Fibroblast of lung (primary cell): ENCODE results near the gene ARFGEF2. TPM values are rescaled to one million over a fixed set of nuclear protein-coding genes. Genes with fewer than 3 reads are reported as not detected.

Experiments
- DNase-seq, 2 donors: peaks; one replicate each; pipeline versions ENCODE4 v3.0.0 to v3.0.0-alpha.2; 2010; ENCODE audit warnings: low read depth in 2 of 2
- H2AFZ ChIP-seq: 2 replicates; pipeline ENCODE4 v1.5.1; 2012; ENCODE audit warnings: low read length, control low read depth, inconsistent platforms
- H3K27ac ChIP-seq: 2 replicates; pipeline ENCODE4 v1.5.1; 2011; ENCODE audit warnings: low read length, control low read depth; ENCODE audit not compliant: insufficient read depth
- H3K27me3 ChIP-seq: 2 replicates; pipeline ENCODE4 v1.5.1; 2011; ENCODE audit warnings: mild to moderate bottlenecking, low read length; ENCODE audit not compliant: control insufficient read depth, insufficient read depth
- H3K36me3 ChIP-seq: 2 replicates; pipeline ENCODE4 v1.5.1; 2011; ENCODE audit warnings: low read length; ENCODE audit not compliant: control insufficient read depth, insufficient read depth
- H3K4me1 ChIP-seq: 2 replicates; pipeline ENCODE4 v1.5.1; 2011; ENCODE audit warnings: low read length; ENCODE audit not compliant: control insufficient read depth, insufficient read depth; ENCODE audit errors: extremely low read depth
- H3K4me2 ChIP-seq: 2 replicates; pipeline ENCODE4 v1.5.1; 2011; ENCODE audit warnings: low read length, control low read depth; ENCODE audit not compliant: insufficient read depth; ENCODE audit errors: extremely low read depth
- H3K4me3 ChIP-seq, 4 experiments: fragments of 200-600 bp in 1 of 4; sonication (generic) in 1 of 4; replicated peaks in 1 of 4; 2 replicates each; pipeline ENCODE4 v1.5.1; 2011 to 2016; ENCODE audit warnings: low read length in 4 of 4, low read depth in 3 of 4, mild to moderate bottlenecking in 3 of 4, control low read depth in 2 of 4, inconsistent platforms in 1 of 4, mixed read lengths in 1 of 4; ENCODE audit not compliant: insufficient read depth in 1 of 4; ENCODE audit errors: control extremely low read depth in 1 of 4
- H3K79me2 ChIP-seq: 2 replicates; pipeline ENCODE4 v1.5.1; 2012; ENCODE audit warnings: mild to moderate bottlenecking, low read length, inconsistent platforms; ENCODE audit not compliant: control insufficient read depth, insufficient read depth
- H3K9ac ChIP-seq: 2 replicates; pipeline ENCODE4 v1.5.1; 2011; ENCODE audit warnings: mild to moderate bottlenecking, low read length, control low read depth; ENCODE audit not compliant: insufficient read depth
- H3K9me3 ChIP-seq: 2 replicates; pipeline ENCODE4 v1.5.1; 2012; ENCODE audit warnings: low read depth, low read length; ENCODE audit not compliant: control insufficient read depth, insufficient read depth
- H4K20me1 ChIP-seq: 2 replicates; pipeline ENCODE4 v1.5.1; 2011; ENCODE audit warnings: low read length; ENCODE audit not compliant: control insufficient read depth, insufficient read depth; ENCODE audit errors: extremely low read depth
- EZH2 ChIP-seq: IDR thresholded peaks from 2 replicates; pipeline ENCODE4 v1.5.1; 2012; ENCODE audit warnings: low read length, control low read depth, mild to moderate bottlenecking; ENCODE audit errors: missing control alignments
- polyA plus RNA-seq, 2 donors: library from polyadenylated mRNA; depleted of rRNA in 1 of 2; stranded (reverse) in 1 of 2; unstranded in 1 of 2; fragments of >200 nt; gene quantifications; 2 replicates each; pipeline ENCODE4 v1.2.1, GENCODE V29; 2011 to 2012; ENCODE audit warnings: missing spikeins in 1 of 2
- total RNA-seq: library from RNA; depleted of rRNA; stranded (reverse); fragments of >200 nt; gene quantifications from 2 replicates; pipeline ENCODE4 v1.2.1, GENCODE V29; 2014
- TF ChIP-seq, protein P1 (sequence below), 2 donors: IDR thresholded peaks in 1 of 2; conservative IDR thresholded peaks in 1 of 2; 1 replicate in 1 of 2; 2 replicates in 1 of 2; pipeline ENCODE4 v1.5.1; 2011 to 2012; ENCODE audit warnings: low read length in 2 of 2, control low read depth in 1 of 2, inconsistent platforms in 1 of 2, low read depth in 1 of 2, mild to moderate bottlenecking in 1 of 2

Gene ARFGEF2
- total and polyA plus RNA-seq, 2 donors (not counting 1 experiment from before 2014, with no cell fraction given) = 17.3 to 42.8 TPM

DNA sequence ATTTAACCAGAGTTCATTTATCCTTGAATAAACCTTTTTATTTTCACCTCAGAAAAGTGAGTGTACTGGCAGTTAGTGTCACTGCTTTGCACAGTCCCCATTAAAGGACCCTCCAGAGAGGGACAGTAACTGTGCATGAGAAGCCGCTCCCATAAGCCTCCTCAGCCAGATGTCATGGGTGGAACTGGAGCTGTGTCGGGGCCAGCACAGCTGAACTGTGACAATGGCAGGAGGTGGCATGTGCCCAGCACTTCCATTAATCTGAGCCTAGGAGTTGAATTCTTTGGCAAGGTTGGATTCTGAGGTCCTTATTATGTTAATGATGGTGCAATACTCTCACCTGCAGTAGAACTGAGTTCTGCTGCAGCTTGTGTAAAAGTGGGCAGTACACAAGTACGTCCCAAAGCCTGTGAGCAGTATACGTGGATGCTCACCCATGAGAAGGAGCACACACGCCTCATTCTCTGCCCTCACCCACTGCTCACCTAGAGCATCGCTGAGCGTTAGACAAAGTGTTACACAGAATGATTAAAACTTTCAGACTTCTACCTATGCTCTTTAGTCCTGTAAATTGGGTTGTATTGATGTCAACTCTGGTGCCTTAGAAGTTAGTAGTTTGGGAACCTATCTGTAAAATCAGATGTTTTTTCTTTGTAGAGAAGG lies 112.7 kb downstream of the ARFGEF2 start:
- TF ChIP-seq EZH2 = no peak
- TF ChIP-seq, protein P1, sequence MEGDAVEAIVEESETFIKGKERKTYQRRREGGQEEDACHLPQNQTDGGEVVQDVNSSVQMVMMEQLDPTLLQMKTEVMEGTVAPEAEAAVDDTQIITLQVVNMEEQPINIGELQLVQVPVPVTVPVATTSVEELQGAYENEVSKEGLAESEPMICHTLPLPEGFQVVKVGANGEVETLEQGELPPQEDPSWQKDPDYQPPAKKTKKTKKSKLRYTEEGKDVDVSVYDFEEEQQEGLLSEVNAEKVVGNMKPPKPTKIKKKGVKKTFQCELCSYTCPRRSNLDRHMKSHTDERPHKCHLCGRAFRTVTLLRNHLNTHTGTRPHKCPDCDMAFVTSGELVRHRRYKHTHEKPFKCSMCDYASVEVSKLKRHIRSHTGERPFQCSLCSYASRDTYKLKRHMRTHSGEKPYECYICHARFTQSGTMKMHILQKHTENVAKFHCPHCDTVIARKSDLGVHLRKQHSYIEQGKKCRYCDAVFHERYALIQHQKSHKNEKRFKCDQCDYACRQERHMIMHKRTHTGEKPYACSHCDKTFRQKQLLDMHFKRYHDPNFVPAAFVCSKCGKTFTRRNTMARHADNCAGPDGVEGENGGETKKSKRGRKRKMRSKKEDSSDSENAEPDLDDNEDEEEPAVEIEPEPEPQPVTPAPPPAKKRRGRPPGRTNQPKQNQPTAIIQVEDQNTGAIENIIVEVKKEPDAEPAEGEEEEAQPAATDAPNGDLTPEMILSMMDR (conservative IDR thresholded peaks at IDR 0.05 in 1 of 2, IDR thresholded peaks at IDR 0.05 in 1 of 2; ENCODE audit: low read depth in 1 of 2, low read length in 2 of 2) = no peak
- no peak overlapping the region for H3K4me2 ChIP-seq
- DNase-seq = no peak
- no peak overlapping the region for H3K27ac ChIP-seq
- peaks cover 3% of the 10 kb centered on the region for H3K36me3 ChIP-seq
- H3K4me3 ChIP-seq = no peak overlapping the region
- no peaks in the 10 kb centered on the region for H3K4me1 ChIP-seq
- no peak overlapping the region for H2AFZ ChIP-seq
- H3K9me3 ChIP-seq = no peaks in the 10 kb centered on the region
- H3K27me3 ChIP-seq = no peaks in the 10 kb centered on the region
- H3K9ac ChIP-seq = no peak overlapping the region
- H4K20me1 ChIP-seq = no peaks in the 10 kb centered on the region
- H3K79me2 ChIP-seq = no peaks in the 10 kb centered on the region

DNA sequence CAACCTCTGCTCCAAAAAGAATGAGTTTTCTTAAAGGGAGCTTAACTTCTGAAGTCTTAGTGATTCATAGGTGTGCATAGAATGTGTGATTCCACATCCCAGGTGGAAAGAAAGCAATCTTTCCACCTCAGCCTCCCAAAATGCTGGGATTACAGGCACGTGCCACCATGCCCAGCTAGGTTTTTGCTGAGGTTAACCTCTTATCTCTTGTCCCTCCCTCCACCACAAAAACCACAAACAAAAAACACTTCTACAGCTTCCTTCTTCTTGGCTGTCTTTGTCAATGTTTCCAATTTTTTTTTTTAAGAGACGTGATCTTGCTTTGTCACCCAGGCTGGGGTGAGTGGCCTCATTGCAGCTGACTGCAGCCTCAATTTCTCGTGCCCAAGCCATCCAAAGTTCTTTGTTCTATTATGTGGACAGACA lies 116.5 kb downstream of the ARFGEF2 start:
- Histone ChIP-seq H3K4me2 (no peak overlapping the region), H3K4me1 (no peaks in the 10 kb centered on the region), H3K27me3 (no peaks in the 10 kb centered on the region), H3K9ac (no peak overlapping the region), H2AFZ (no peak overlapping the region), H3K9me3 (no peaks in the 10 kb centered on the region), H3K4me3 (no peak overlapping the region), H3K27ac (no peak overlapping the region), H3K79me2 (no peaks in the 10 kb centered on the region), H3K36me3 (peaks cover 3% of the 10 kb centered on the region), H4K20me1 (no peaks in the 10 kb centered on the region)
- peak in 1 of 2 donors; percentile 29 for DNase-seq
- TF ChIP-seq, protein P1 (conservative IDR thresholded peaks at IDR 0.05 in 1 of 2, IDR thresholded peaks at IDR 0.05 in 1 of 2; ENCODE audit: low read depth in 1 of 2, low read length in 2 of 2) = no peak
- TF ChIP-seq EZH2 = no peak

DNA sequence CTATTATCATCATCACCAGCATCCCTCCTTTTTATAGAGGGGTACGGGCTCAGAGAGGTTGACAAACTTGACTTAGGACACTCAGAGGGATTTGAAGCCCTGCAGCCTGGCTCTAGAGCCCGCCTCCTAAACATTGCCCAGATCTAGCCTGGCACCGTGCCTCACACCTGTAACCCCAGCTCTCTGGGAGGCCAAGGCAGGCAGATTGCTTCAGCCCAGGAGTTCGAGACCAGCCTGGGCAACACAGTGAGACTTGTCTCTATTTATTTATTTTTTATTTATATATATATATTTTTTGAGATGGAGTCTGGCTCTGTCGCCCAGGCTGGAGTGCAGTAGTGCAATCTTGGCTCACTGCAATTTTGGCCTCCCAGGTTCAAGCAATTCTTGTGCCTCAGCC lies 118.3 kb downstream of the ARFGEF2 start:
- Histone ChIP-seq H3K36me3 (no peaks in the 10 kb centered on the region), H3K4me2 (no peak overlapping the region), H4K20me1 (no peaks in the 10 kb centered on the region), H3K27me3 (no peaks in the 10 kb centered on the region), H3K79me2 (no peaks in the 10 kb centered on the region), H2AFZ (no peak overlapping the region), H3K4me1 (no peaks in the 10 kb centered on the region), H3K9me3 (no peaks in the 10 kb centered on the region), H3K27ac (no peak overlapping the region), H3K4me3 (no peak overlapping the region), H3K9ac (no peak overlapping the region)
- TF ChIP-seq, protein P1 (conservative IDR thresholded peaks at IDR 0.05 in 1 of 2, IDR thresholded peaks at IDR 0.05 in 1 of 2; ENCODE audit: low read depth in 1 of 2, low read length in 2 of 2) = no peak
- TF ChIP-seq EZH2 = no peak
- no peak for DNase-seq
